ENCODE measurements around the gene TEX14. TPM values are rescaled to one million over a fixed set of nuclear protein-coding genes. Genes with fewer than 3 reads are reported as not detected.
A peak's percentile ranks its signal among the peaks of the same experiment; 100 is the strongest.
"Not testable (repeated sequence)": the region's sequence is repeated elsewhere in the genome, so short reads cannot be mapped to it uniquely, and the experiment has no call there.

The TEX14 gene
- total RNA-seq, 1 experiment from 2014 or later: not detected

DNA sequence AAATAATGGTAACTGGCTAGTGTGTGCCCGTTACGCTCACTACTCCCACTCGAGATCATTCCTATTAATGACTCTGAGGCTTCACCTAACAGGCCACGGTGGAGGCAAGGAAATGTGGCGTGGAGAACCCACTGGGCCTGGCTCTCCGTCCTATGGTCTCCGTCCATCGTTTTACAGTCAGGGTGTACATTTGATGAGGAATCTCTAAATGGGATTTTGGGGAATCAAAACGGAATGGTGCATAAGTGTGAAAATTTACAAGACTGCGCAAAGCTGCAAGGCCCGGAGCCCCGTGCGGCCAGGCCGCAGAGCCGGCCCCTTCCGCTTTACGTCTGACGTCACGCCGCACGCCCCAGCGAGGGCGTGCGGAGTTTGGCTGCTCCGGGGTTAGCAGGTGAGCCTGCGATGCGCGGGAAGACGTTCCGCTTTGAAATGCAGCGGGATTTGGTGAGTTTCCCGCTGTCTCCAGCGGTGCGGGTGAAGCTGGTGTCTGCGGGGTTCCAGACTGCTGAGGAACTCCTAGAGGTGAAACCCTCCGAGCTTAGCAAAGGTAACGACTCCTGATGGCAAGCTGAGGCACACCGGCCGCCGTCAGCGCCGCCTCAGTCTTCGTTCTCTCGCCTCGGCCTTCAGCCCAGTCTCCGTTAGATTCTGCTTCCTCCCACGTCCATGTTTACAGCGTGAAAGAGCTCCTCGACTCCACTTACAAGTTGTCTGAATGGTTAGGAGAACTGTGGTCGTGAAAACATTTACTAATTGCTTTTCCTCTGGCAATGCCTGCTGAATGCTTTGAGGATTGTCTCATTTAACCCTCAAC lies 602 bp upstream of the TEX14 start, which contains the start of gene RAD51C:
Gene RAD51C (plus strand): TSS at position 364 of the 817 bp plus-strand sequence. CDS start 42 bp downstream, at position 406.
- H3K9me3 Mint-ChIP-seq (ENCODE audit: unreplicated experiment): no peaks in the 10 kb centered on the region
- TSS peak; percentile 79 for BruUV-seq (replicated peaks)
- ChIA-PET POLR2A (interaction anchor here (0.6 to 3.7 kb wide), 24 partner anchors 8 to 463 kb away, joined by 3 to 55 read pairs (median 4); partner anchors contain the start of genes MTMR4, PRR11, SKA2 and SUPT4H1), CTCF (interaction anchor here (0.6 to 1.9 kb wide), 10 partner anchors 9 to 842 kb away, joined by 3 to 8 read pairs (median 4); no protein-coding TSS in a partner anchor)
- intact Hi-C loops (cut with micrococcal nuclease): loop anchor here (1.0 to 2.0 kb wide), 3 partner anchors 62 to 174 kb away; no protein-coding TSS in a partner anchor
- H3K27me3 Mint-ChIP-seq (ENCODE audit: insufficient read depth, unreplicated experiment): no peaks in the 10 kb centered on the region
- peaks cover 22% of the 10 kb centered on the region for H3K36me3 Mint-ChIP-seq (ENCODE audit: insufficient read depth, unreplicated experiment)
- H3K4me1 Mint-ChIP-seq (ENCODE audit: insufficient read depth, unreplicated experiment): peaks cover 12% of the 10 kb centered on the region
- TF ChIP-seq, protein P1, sequence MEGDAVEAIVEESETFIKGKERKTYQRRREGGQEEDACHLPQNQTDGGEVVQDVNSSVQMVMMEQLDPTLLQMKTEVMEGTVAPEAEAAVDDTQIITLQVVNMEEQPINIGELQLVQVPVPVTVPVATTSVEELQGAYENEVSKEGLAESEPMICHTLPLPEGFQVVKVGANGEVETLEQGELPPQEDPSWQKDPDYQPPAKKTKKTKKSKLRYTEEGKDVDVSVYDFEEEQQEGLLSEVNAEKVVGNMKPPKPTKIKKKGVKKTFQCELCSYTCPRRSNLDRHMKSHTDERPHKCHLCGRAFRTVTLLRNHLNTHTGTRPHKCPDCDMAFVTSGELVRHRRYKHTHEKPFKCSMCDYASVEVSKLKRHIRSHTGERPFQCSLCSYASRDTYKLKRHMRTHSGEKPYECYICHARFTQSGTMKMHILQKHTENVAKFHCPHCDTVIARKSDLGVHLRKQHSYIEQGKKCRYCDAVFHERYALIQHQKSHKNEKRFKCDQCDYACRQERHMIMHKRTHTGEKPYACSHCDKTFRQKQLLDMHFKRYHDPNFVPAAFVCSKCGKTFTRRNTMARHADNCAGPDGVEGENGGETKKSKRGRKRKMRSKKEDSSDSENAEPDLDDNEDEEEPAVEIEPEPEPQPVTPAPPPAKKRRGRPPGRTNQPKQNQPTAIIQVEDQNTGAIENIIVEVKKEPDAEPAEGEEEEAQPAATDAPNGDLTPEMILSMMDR (IDR thresholded peaks at IDR 0.05; ENCODE audit: unreplicated experiment): no peak
- H3K27ac Mint-ChIP-seq (ENCODE audit: low read depth, unreplicated experiment): peak within 1 kb of the TSS; percentile 91
- H3K4me3 Mint-ChIP-seq (ENCODE audit: unreplicated experiment): peak within 1 kb of the TSS; percentile 97
- DNase-seq (ENCODE audit: unreplicated experiment): peak; percentile 84

DNA sequence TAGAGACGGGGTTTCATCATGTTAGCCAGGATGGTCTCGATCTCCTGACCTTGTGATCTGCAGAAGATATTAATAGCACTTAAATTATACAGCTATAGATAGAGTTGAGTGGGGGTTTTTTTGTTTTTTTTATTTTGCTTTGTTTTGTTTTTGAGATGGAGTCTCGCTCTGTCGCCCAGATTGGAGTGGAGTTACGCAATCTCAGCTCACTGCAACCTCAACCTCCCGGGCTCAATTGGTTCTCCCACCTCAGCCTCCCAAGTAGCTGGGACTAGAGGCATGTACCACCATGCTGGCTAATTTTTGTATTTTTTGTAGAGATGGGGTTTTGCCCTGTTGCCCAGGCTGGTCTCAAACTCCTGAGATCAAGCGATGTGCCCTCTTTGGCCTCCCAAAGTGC lies 1.8 kb downstream of the TEX14 start:
- H3K4me3 Mint-ChIP-seq (ENCODE audit: unreplicated experiment); H3K9me3 Mint-ChIP-seq (ENCODE audit: unreplicated experiment); BruUV-seq (replicated peaks); H3K27me3 Mint-ChIP-seq (ENCODE audit: insufficient read depth, unreplicated experiment); H3K36me3 Mint-ChIP-seq (ENCODE audit: insufficient read depth, unreplicated experiment); DNase-seq (ENCODE audit: unreplicated experiment); H3K27ac Mint-ChIP-seq (ENCODE audit: low read depth, unreplicated experiment); intact Hi-C loops (cut with micrococcal nuclease): not testable (repeated sequence)
- H3K4me1 Mint-ChIP-seq (ENCODE audit: insufficient read depth, unreplicated experiment): peaks cover 12% of the 10 kb centered on the region
- CTCF ChIA-PET: interaction anchor here (1.3 kb wide), 1 partner anchor 58 kb away, joined by 5 read pairs; no protein-coding TSS in a partner anchor
- POLR2A ChIA-PET: interaction anchor here (1.2 to 2.4 kb wide), 2 partner anchors 59 to 172 kb away, joined by 6 to 8 read pairs; no protein-coding TSS in a partner anchor

DNA sequence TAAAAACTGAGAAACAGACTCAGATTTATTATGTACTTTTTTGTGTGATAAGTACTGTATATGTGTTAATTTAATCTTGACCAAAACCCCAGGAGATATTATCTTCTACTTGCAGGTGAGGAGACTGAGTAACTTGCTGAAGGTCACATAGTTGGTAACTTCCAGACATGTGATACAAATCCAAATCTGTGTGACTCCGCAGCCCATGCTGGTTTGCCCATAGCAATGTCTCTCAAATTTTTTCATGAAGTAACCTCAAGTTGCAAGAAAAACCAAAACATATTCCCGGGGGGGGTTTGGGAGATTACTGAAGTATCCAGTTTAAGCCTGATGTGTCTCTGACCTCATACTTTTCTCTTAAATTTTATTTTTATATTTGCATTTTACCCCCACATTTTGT lies 3.3 kb downstream of the TEX14 start:
- no peak for DNase-seq (ENCODE audit: unreplicated experiment)
- Mint-ChIP-seq H3K27me3 (ENCODE audit: insufficient read depth, unreplicated experiment) (no peaks in the 10 kb centered on the region), H3K9me3 (ENCODE audit: unreplicated experiment) (no peaks in the 10 kb centered on the region), H3K4me1 (ENCODE audit: insufficient read depth, unreplicated experiment) (peaks cover 6% of the 10 kb centered on the region), H3K27ac (ENCODE audit: low read depth, unreplicated experiment) (no peak overlapping the region), H3K36me3 (ENCODE audit: insufficient read depth, unreplicated experiment) (peaks cover 6% of the 10 kb centered on the region), H3K4me3 (ENCODE audit: unreplicated experiment) (no peak overlapping the region)
- POLR2A ChIA-PET: interaction anchor here (0.9 to 2.4 kb wide), 5 partner anchors 9 to 170 kb away, joined by 3 to 8 read pairs (median 4); no protein-coding TSS in a partner anchor
- BruUV-seq (replicated peaks): no TSS peak
- intact Hi-C loops (cut with micrococcal nuclease): no loop called here
- CTCF ChIA-PET: interaction anchor here (0.6 kb wide), 1 partner anchor 10 kb away, joined by 3 read pairs; no protein-coding TSS in a partner anchor
- TF ChIP-seq, protein P1 (IDR thresholded peaks at IDR 0.05; ENCODE audit: unreplicated experiment): no peak

DNA sequence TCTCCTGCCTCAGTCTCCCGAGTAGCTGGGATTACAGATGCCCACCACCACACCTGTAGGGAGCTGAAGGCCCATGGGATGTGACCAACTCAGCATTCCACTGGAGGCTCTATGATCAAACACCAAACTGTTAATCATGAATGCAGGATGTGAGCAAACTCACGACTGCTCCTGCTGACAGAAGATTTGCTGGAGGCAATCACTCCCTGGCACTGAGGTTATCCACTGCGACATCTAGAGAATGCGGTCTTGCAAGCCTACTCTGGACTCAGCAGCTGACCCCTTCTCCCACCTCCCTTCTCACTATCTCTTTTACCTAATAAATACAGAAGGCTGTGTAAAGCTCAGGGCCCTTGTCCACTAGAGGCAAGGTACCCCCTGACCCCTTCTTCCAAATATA lies 4.9 kb downstream of the TEX14 start:
- TF ChIP-seq, protein P1 (IDR thresholded peaks at IDR 0.05; ENCODE audit: unreplicated experiment): no peak
- intact Hi-C loops (cut with micrococcal nuclease): no loop called here
- no peak overlapping the region for H3K27ac Mint-ChIP-seq (ENCODE audit: low read depth, unreplicated experiment)
- no peaks in the 10 kb centered on the region for H3K36me3 Mint-ChIP-seq (ENCODE audit: insufficient read depth, unreplicated experiment)
- ChIA-PET POLR2A (interaction anchor here (1.1 to 1.5 kb wide), 2 partner anchors 55 to 168 kb away, joined by 3 read pairs; no protein-coding TSS in a partner anchor), CTCF (no interaction called here)
- no peak overlapping the region for H3K4me3 Mint-ChIP-seq (ENCODE audit: unreplicated experiment)
- no peaks in the 10 kb centered on the region for H3K27me3 Mint-ChIP-seq (ENCODE audit: insufficient read depth, unreplicated experiment)
- no peaks in the 10 kb centered on the region for H3K4me1 Mint-ChIP-seq (ENCODE audit: insufficient read depth, unreplicated experiment)
- no TSS peak for BruUV-seq (replicated peaks)
- no peak for DNase-seq (ENCODE audit: unreplicated experiment)
- H3K9me3 Mint-ChIP-seq (ENCODE audit: unreplicated experiment): no peaks in the 10 kb centered on the region

DNA sequence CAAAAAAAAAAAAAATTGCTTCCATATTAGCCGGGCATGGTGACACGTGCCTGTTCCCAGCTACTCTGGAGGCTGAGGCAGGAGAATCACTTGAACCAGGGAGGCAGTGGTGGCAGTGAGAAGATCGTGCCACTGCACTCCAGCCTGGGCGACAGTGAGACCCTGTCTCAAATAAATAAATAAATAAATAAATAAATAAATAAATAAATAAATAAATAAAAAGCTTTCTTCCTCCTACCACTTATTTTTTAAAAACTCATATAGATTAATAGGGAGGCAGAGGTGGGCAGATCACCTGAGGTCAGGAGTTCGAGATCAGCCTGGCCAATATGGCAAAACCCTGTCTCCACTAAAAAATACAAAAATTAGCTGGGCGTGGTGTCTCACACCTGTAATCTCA lies 7.4 kb downstream of the TEX14 start:
- H3K9me3 Mint-ChIP-seq (ENCODE audit: unreplicated experiment); BruUV-seq (replicated peaks); DNase-seq (ENCODE audit: unreplicated experiment); H3K27me3 Mint-ChIP-seq (ENCODE audit: insufficient read depth, unreplicated experiment); H3K4me3 Mint-ChIP-seq (ENCODE audit: unreplicated experiment); H3K4me1 Mint-ChIP-seq (ENCODE audit: insufficient read depth, unreplicated experiment); intact Hi-C loops (cut with micrococcal nuclease); H3K27ac Mint-ChIP-seq (ENCODE audit: low read depth, unreplicated experiment); H3K36me3 Mint-ChIP-seq (ENCODE audit: insufficient read depth, unreplicated experiment): not testable (repeated sequence)
- CTCF ChIA-PET: interaction anchor here (0.6 to 0.7 kb wide), 2 partner anchors 30 to 351 kb away, joined by 3 read pairs; no protein-coding TSS in a partner anchor
- POLR2A ChIA-PET: interaction anchor here (1.0 to 1.3 kb wide), 2 partner anchors 8 to 54 kb away, joined by 3 to 7 read pairs; partner anchors contain the start of genes RAD51C and TEX14
